Vagina (tissue), 2 donors: ENCODE measurements around the gene MRC2. TPM values are rescaled to one million over a fixed set of nuclear protein-coding genes. Genes with fewer than 3 reads are reported as not detected.

Experiments
- DNase-seq, 2 donors: peaks; one replicate each; pipeline ENCODE4 v3.0.0-alpha.2; 2017; ENCODE audit errors: extremely low spot score in 2 of 2
- H3K27ac ChIP-seq: fragments of 200-600 bp; sonication (generic); one replicate; pipeline ENCODE4 v1.5.1; 2019
- H3K27me3 ChIP-seq: fragments of 200-600 bp; sonication (generic); one replicate; pipeline ENCODE4 v1.5.1; 2019
- H3K36me3 ChIP-seq, 2 donors: fragments of 200-600 bp; sonication (generic); one replicate each; pipeline ENCODE4 v1.5.1; 2017 to 2019
- H3K4me1 ChIP-seq: fragments of 200-600 bp; sonication (generic); one replicate; pipeline ENCODE4 v1.5.1; 2019
- H3K4me3 ChIP-seq, 2 donors: fragments of 200-600 bp; sonication (generic); 1 replicate in 1 of 2; 2 replicates in 1 of 2; pipeline ENCODE4 v1.5.1; 2016 to 2019
- H3K9me3 ChIP-seq: fragments of 200-600 bp; sonication (generic); one replicate; pipeline ENCODE4 v1.5.1; 2019
- POLR2A ChIP-seq, 2 donors: fragments of 450-650 bp; IDR thresholded peaks; one replicate each; pipeline ENCODE4 v1.6.1; 2017; ENCODE audit warnings: antibody characterized with exemption in 2 of 2, mild to moderate bottlenecking in 2 of 2, moderate library complexity in 2 of 2
- POLR2AphosphoS5 ChIP-seq, 2 donors: sonication (generic); formaldehyde crosslinking; IDR thresholded peaks; one replicate each; pipeline ENCODE4 v1.9.0; 2017; ENCODE audit warnings: antibody characterized with exemption in 2 of 2, mild to moderate bottlenecking in 2 of 2, low read depth in 1 of 2; ENCODE audit not compliant: insufficient read depth in 1 of 2
- intact Hi-C: fragments of 100-400 bp; cut with DNase I; formaldehyde crosslinking; loops from one replicate; pipeline ENCODE4 v1.15.1; 2023
- total RNA-seq: library from RNA; depleted of rRNA; stranded (reverse); fragments of >200 nt; gene quantifications from one replicate; pipeline ENCODE4 v1.2.3, GENCODE V29; 2016
- TF ChIP-seq, protein P1 (sequence below), 3 experiments: fragments of 450-650 bp in 2 of 3; fragments of 200-600 bp in 1 of 3; sonication (generic) in 1 of 3; IDR thresholded peaks; one replicate each; pipeline ENCODE4 v1.5.1; 2017 to 2019; ENCODE audit warnings: antibody characterized with exemption in 3 of 3, mild to moderate bottlenecking in 2 of 3, moderate library complexity in 2 of 3

The MRC2 gene, protein sequence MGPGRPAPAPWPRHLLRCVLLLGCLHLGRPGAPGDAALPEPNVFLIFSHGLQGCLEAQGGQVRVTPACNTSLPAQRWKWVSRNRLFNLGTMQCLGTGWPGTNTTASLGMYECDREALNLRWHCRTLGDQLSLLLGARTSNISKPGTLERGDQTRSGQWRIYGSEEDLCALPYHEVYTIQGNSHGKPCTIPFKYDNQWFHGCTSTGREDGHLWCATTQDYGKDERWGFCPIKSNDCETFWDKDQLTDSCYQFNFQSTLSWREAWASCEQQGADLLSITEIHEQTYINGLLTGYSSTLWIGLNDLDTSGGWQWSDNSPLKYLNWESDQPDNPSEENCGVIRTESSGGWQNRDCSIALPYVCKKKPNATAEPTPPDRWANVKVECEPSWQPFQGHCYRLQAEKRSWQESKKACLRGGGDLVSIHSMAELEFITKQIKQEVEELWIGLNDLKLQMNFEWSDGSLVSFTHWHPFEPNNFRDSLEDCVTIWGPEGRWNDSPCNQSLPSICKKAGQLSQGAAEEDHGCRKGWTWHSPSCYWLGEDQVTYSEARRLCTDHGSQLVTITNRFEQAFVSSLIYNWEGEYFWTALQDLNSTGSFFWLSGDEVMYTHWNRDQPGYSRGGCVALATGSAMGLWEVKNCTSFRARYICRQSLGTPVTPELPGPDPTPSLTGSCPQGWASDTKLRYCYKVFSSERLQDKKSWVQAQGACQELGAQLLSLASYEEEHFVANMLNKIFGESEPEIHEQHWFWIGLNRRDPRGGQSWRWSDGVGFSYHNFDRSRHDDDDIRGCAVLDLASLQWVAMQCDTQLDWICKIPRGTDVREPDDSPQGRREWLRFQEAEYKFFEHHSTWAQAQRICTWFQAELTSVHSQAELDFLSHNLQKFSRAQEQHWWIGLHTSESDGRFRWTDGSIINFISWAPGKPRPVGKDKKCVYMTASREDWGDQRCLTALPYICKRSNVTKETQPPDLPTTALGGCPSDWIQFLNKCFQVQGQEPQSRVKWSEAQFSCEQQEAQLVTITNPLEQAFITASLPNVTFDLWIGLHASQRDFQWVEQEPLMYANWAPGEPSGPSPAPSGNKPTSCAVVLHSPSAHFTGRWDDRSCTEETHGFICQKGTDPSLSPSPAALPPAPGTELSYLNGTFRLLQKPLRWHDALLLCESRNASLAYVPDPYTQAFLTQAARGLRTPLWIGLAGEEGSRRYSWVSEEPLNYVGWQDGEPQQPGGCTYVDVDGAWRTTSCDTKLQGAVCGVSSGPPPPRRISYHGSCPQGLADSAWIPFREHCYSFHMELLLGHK (N-terminal part only)
- 89.4 TPM for total RNA-seq

DNA sequence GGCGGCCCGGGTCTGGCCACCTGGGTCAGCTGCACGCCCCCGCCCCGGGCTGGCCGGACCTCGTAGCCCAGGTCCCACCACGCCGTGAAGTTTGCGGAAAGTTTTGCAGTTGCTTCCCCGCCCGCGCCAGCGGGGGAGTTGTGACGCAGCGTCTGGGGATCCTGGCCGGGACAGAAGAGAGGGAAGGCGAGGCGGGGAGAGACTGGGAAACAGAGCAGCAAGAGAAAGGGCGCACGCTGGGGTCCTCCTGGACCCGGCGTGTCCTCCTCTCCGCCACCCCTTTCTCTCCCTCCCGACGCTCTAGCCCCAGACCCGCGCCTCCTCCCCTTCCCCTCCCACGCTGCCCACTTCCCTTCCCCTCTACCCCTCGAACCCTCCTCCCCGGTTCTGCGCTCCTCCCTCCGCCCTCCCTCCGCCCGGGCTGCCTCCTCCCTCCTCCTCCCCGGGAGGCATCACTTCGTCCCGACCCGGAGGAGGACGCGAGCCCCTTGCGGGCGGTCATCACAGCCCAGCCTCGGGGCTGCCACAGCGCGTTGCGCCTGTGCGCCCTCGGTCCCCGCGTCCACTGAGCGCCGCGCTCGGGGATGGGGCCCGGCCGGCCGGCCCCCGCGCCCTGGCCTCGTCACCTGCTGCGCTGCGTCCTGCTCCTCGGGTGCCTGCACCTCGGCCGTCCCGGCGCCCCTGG lies at the start of gene MRC2:
Gene MRC2 (plus strand): TSS at position 452 of the 685 bp plus-strand sequence. CDS start 133 bp downstream, at position 585.
- intact Hi-C loops: no loop called here
- H3K4me3 ChIP-seq: peak within 1 kb of the TSS; percentile 64 to 72
- peak in 1 of 2 donors; percentile 68 for TF ChIP-seq POLR2AphosphoS5 (IDR thresholded peaks at IDR 0.05; ENCODE audit: insufficient read depth in 1 of 2, low read depth in 1 of 2)
- no peak for TF ChIP-seq POLR2A (IDR thresholded peaks at IDR 0.05)
- peaks cover 45% of the 10 kb centered on the region for H3K4me1 ChIP-seq
- no peaks in the 10 kb centered on the region for H3K27me3 ChIP-seq
- no peaks in the 10 kb centered on the region for H3K36me3 ChIP-seq
- H3K9me3 ChIP-seq: no peaks in the 10 kb centered on the region
- DNase-seq: no peak
- peak within 1 kb of the TSS; percentile 90 for H3K27ac ChIP-seq

DNA sequence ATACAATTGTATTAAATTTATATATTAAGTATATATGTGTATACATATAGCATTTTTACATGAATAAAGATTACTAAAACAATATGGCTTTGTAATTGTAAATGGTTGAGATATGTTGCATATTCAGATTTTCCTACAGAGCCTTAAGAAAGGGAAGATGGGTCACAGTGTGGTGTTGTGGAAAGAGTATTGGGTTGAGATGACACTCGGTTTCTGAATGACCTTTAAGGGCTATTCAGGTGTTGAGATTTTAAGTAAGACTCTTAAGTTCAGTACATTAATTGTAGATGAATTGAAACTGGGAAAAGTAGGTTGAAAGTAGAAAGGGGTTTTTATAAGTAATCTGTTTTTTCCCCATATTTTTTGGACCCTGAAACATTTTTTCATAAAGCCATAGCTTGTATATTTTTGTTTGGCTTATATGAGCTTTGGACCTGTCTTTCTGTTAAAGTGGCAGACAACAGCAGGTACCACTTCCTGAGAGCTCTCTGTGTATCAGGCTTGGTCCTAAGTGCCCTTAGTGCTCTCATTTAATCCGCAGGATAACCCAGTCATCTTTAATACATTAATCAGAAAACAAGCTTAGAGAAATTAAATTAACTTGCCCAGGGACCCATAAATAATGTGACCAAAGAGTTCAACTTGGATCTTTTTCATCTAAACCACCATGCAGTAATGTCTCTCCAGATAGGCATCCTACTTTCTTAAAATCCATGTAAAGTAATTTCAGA lies 48.5 kb upstream of the MRC2 start:
- TF ChIP-seq POLR2AphosphoS5 (IDR thresholded peaks at IDR 0.05; ENCODE audit: insufficient read depth in 1 of 2, low read depth in 1 of 2) (no peak), POLR2A (IDR thresholded peaks at IDR 0.05) (no peak)
- TF ChIP-seq, protein P1, sequence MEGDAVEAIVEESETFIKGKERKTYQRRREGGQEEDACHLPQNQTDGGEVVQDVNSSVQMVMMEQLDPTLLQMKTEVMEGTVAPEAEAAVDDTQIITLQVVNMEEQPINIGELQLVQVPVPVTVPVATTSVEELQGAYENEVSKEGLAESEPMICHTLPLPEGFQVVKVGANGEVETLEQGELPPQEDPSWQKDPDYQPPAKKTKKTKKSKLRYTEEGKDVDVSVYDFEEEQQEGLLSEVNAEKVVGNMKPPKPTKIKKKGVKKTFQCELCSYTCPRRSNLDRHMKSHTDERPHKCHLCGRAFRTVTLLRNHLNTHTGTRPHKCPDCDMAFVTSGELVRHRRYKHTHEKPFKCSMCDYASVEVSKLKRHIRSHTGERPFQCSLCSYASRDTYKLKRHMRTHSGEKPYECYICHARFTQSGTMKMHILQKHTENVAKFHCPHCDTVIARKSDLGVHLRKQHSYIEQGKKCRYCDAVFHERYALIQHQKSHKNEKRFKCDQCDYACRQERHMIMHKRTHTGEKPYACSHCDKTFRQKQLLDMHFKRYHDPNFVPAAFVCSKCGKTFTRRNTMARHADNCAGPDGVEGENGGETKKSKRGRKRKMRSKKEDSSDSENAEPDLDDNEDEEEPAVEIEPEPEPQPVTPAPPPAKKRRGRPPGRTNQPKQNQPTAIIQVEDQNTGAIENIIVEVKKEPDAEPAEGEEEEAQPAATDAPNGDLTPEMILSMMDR (IDR thresholded peaks at IDR 0.05): no peak
- peaks cover 0 to 24% of the 10 kb centered on the region in 2 donors for H3K36me3 ChIP-seq

DNA sequence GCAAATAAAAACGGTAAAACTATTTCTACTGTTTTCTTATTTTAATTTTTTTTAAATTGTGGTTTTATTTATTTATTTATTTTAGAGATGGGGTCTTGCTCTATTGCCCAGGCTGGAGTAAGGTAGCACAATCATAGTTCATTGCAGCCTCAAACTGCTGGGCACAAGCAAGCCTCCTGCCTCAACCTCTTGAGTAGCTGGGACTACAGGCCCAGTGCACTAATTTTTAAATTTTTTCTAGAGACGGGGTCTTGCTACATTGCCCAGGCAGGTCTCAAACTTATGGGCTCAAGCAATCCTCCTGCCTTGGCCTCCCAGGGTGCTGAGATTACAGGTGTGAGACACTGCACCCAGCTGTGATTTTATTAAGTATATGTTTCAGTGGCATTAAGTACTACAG lies 46.5 kb upstream of the MRC2 start:
- intact Hi-C loops: no loop called here
- no peaks in the 10 kb centered on the region for H3K4me1 ChIP-seq
- H3K36me3 ChIP-seq: peaks cover 0 to 14% of the 10 kb centered on the region in 2 donors
- TF ChIP-seq POLR2AphosphoS5 (IDR thresholded peaks at IDR 0.05; ENCODE audit: insufficient read depth in 1 of 2, low read depth in 1 of 2) (no peak), POLR2A (IDR thresholded peaks at IDR 0.05) (no peak)
- TF ChIP-seq, protein P1 (IDR thresholded peaks at IDR 0.05): no peak
- DNase-seq: no peak
- no peak overlapping the region for H3K27ac ChIP-seq
- H3K4me3 ChIP-seq: no peak overlapping the region
- no peaks in the 10 kb centered on the region for H3K27me3 ChIP-seq
- no peaks in the 10 kb centered on the region for H3K9me3 ChIP-seq

More for the DNA sequence above, 48.5 kb upstream of the MRC2 start:
- Histone ChIP-seq H3K27ac (no peak overlapping the region), H3K9me3 (no peaks in the 10 kb centered on the region), H3K4me3 (no peak overlapping the region), H3K27me3 (no peaks in the 10 kb centered on the region), H3K4me1 (no peaks in the 10 kb centered on the region)
- intact Hi-C loops: no loop called here
- DNase-seq: no peak

DNA sequence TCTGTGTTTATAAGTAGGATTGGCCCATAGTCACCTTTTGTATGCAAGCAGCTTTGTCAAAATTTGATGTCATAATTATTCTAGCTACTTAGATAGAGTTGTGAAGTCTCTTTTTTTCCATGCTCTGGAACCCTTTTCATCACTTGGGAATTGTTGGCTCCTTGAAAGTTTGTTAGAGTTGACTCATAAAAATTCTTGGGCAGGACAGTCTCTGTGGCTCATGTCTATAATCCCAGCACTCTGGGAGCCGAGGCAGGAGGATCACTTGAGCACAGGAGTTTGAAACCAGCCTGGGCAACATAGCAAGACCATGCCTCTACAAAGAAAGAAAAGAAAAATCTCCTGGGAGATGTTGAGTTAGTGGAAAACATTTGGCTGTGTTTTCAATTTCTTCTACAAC lies 45.7 kb upstream of the MRC2 start:
- DNase-seq: no peak
- H3K36me3 ChIP-seq: peaks cover 0 to 22% of the 10 kb centered on the region in 2 donors
- no peak overlapping the region for H3K4me3 ChIP-seq
- no peaks in the 10 kb centered on the region for H3K4me1 ChIP-seq
- H3K27me3 ChIP-seq: no peaks in the 10 kb centered on the region
- intact Hi-C loops: no loop called here
- TF ChIP-seq POLR2AphosphoS5 (IDR thresholded peaks at IDR 0.05; ENCODE audit: insufficient read depth in 1 of 2, low read depth in 1 of 2): no peak
- no peaks in the 10 kb centered on the region for H3K9me3 ChIP-seq
- no peak overlapping the region for H3K27ac ChIP-seq

DNA sequence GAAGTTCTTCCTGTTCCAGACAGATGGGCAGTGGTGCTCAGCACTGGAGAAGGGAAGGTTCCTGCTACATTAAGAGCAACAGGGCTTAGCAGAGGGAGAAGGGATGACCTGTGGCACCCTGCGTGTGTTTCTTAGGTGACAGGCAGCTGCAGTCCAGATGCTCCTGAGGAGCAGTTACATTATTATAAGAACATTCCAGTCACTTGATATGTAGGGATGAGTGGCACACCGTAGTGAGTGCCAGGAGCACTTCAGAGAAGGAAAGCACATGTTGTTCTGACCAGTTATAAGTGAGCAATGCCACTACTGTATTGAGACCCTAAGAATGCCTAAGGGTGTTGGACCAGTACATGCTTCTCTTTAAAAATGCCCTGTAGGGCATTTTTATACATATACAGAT lies 39.9 kb upstream of the MRC2 start:
- H3K27me3 ChIP-seq: no peaks in the 10 kb centered on the region
- TF ChIP-seq POLR2A (IDR thresholded peaks at IDR 0.05) (no peak), POLR2AphosphoS5 (IDR thresholded peaks at IDR 0.05; ENCODE audit: insufficient read depth in 1 of 2, low read depth in 1 of 2) (no peak)
- TF ChIP-seq, protein P1 (IDR thresholded peaks at IDR 0.05): no peak
- no peak overlapping the region for H3K27ac ChIP-seq
- no peak overlapping the region for H3K4me3 ChIP-seq
- no peak for DNase-seq
- peaks cover 0 to 27% of the 10 kb centered on the region in 2 donors for H3K36me3 ChIP-seq
- no peaks in the 10 kb centered on the region for H3K9me3 ChIP-seq
- intact Hi-C loops: no loop called here
- H3K4me1 ChIP-seq: no peaks in the 10 kb centered on the region
